ENCODE measurements around the gene PCSK9.
A peak's percentile ranks its signal among the peaks of the same experiment; 100 is the strongest.

Gene PCSK9

GRCh38 chr1:55039342-55040082, at the start of gene PCSK9:
PCSK9 (plus strand) TSS chr1:55039548; CDS start chr1:55039838, 290 bp downstream.
- H3K36me3 ChIP-seq (ENCODE audit: insufficient read depth, low read length), result peaks cover 8% of the 10 kb centered on the region; the same call in 1 of the 2 replicates
- no peaks in the 10 kb centered on the region for H3K9me3 ChIP-seq (ENCODE audit: low read depth, low read length)
- H3K4me3 ChIP-seq, result peak within 1 kb of the TSS; percentile 83
- DNase-seq (ENCODE audit: low read depth, low spot score), result no peak
- no peak within 1 kb of the TSS for H3K27ac ChIP-seq
- peak; percentile 90 for TF ChIP-seq POLR2AphosphoS5 (IDR thresholded peaks at IDR 0.05; ENCODE audit: borderline replicate concordance, low read depth, low read length)
- no peak for TF ChIP-seq EZH2 (IDR thresholded peaks at IDR 0.05)
- peak within 1 kb of the TSS; percentile 66 for H3K9ac ChIP-seq (ENCODE audit: insufficient read length)

- TF ChIP-seq EZH2 (IDR thresholded peaks at IDR 0.05) (no peak), FOXP2 (optimal IDR thresholded peaks at IDR 0.05; ENCODE audit: control extremely low read depth, extremely low read length, insufficient read depth) (no peak), POLR2AphosphoS5 (IDR thresholded peaks at IDR 0.05; ENCODE audit: borderline replicate concordance, low read depth, low read length) (no peak)
- H3K27ac ChIP-seq, result no peak overlapping the region
- no peak overlapping the region for H3K4me3 ChIP-seq
- H3K9me3 ChIP-seq (ENCODE audit: low read depth, low read length), result no peaks in the 10 kb centered on the region
- DNase-seq (ENCODE audit: low read depth, low spot score), result no peak
- no peak overlapping the region for H3K9ac ChIP-seq (ENCODE audit: insufficient read length)
- H3K36me3 ChIP-seq (ENCODE audit: insufficient read depth, low read length), result no peaks in the 10 kb centered on the region
These were observed 49.2 kb upstream of the PCSK9 start for GRCh38 chr1:54989968-54990810.

DNA sequence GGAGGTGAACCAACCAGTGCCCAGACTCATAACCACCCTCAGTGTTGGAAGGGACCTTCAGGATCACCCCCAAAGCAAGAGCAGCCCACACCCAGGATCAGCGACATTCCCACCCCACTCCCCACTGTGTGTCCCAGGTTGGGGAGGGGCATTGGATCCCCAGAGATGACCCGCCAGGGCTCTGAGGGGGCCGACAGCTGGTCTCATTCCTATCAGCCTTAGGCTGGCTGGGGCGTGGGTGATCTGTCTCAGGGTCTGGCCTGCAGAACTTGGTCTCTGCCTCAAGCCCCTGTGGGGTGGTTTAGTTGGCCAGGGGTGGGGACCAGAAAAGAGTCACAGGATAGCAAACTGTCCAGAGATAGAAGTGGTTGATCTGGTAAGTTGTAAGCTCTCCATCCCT, 48.4 kb upstream of the PCSK9 start:
- no peak for DNase-seq (ENCODE audit: low read depth, low spot score)
- no peak overlapping the region for H3K4me3 ChIP-seq
- H3K36me3 ChIP-seq (ENCODE audit: insufficient read depth, low read length), result no peaks in the 10 kb centered on the region
- TF ChIP-seq EZH2 (IDR thresholded peaks at IDR 0.05) (no peak), FOXP2 (optimal IDR thresholded peaks at IDR 0.05; ENCODE audit: control extremely low read depth, extremely low read length, insufficient read depth) (no peak), POLR2AphosphoS5 (IDR thresholded peaks at IDR 0.05; ENCODE audit: borderline replicate concordance, low read depth, low read length) (no peak)
- H3K27ac ChIP-seq, result no peak overlapping the region
- H3K9ac ChIP-seq (ENCODE audit: insufficient read length), result no peak overlapping the region
- H3K9me3 ChIP-seq (ENCODE audit: low read depth, low read length), result no peaks in the 10 kb centered on the region

DNA sequence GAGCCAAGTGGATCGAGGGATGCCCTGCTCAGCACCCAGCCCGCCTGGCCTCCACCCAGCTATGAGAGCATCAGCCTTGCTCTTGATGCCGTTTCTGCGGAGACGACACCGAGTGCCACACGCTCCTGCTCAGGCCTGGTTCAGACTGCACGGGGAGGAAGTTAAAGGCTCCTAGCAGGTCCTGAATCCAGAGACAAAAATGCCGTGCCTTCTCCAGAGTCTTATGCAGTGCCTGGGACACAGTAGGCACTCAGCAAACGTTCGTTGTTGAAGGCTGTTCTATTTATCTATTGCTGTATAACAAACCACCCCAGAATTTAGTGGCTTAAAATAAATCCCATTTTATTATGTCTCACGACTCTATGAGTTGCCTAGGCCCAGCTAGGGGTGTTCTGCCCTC, 47.4 kb upstream of the PCSK9 start:
- no peaks in the 10 kb centered on the region for H3K36me3 ChIP-seq (ENCODE audit: insufficient read depth, low read length)
- no peak overlapping the region for H3K27ac ChIP-seq
- H3K4me3 ChIP-seq, result no peak overlapping the region
- H3K9ac ChIP-seq (ENCODE audit: insufficient read length), result no peak overlapping the region
- TF ChIP-seq FOXP2 (optimal IDR thresholded peaks at IDR 0.05; ENCODE audit: control extremely low read depth, extremely low read length, insufficient read depth) (no peak), POLR2AphosphoS5 (IDR thresholded peaks at IDR 0.05; ENCODE audit: borderline replicate concordance, low read depth, low read length) (no peak), EZH2 (IDR thresholded peaks at IDR 0.05) (no peak)
- DNase-seq (ENCODE audit: low read depth, low spot score), result no peak
- no peaks in the 10 kb centered on the region for H3K9me3 ChIP-seq (ENCODE audit: low read depth, low read length)

- H3K9ac ChIP-seq (ENCODE audit: insufficient read length), result no peak overlapping the region
- no peaks in the 10 kb centered on the region for H3K36me3 ChIP-seq (ENCODE audit: insufficient read depth, low read length)
- H3K27ac ChIP-seq, result no peak overlapping the region
- DNase-seq (ENCODE audit: low read depth, low spot score), result no peak
- no peak for TF ChIP-seq EZH2 (IDR thresholded peaks at IDR 0.05)
- TF ChIP-seq FOXP2 (optimal IDR thresholded peaks at IDR 0.05; ENCODE audit: control extremely low read depth, extremely low read length, insufficient read depth), result no peak
- TF ChIP-seq POLR2AphosphoS5 (IDR thresholded peaks at IDR 0.05; ENCODE audit: borderline replicate concordance, low read depth, low read length), result no peak
- no peaks in the 10 kb centered on the region for H3K9me3 ChIP-seq (ENCODE audit: low read depth, low read length)
- no peak overlapping the region for H3K4me3 ChIP-seq
These were observed 46.2 kb upstream of the PCSK9 start for GRCh38 chr1:54993140-54993539.

GRCh38 chr1:54994355-54994990, 44.9 kb upstream of the PCSK9 start:
- H3K27ac ChIP-seq, result no peak overlapping the region
- TF ChIP-seq POLR2AphosphoS5 (IDR thresholded peaks at IDR 0.05; ENCODE audit: borderline replicate concordance, low read depth, low read length) (no peak), FOXP2 (optimal IDR thresholded peaks at IDR 0.05; ENCODE audit: control extremely low read depth, extremely low read length, insufficient read depth) (no peak), EZH2 (IDR thresholded peaks at IDR 0.05) (no peak)
- no peak overlapping the region for H3K9ac ChIP-seq (ENCODE audit: insufficient read length)
- H3K9me3 ChIP-seq (ENCODE audit: low read depth, low read length), result no peaks in the 10 kb centered on the region
- DNase-seq (ENCODE audit: low read depth, low spot score), result no peak
- H3K4me3 ChIP-seq, result no peak overlapping the region
- no peaks in the 10 kb centered on the region for H3K36me3 ChIP-seq (ENCODE audit: insufficient read depth, low read length)

DNA sequence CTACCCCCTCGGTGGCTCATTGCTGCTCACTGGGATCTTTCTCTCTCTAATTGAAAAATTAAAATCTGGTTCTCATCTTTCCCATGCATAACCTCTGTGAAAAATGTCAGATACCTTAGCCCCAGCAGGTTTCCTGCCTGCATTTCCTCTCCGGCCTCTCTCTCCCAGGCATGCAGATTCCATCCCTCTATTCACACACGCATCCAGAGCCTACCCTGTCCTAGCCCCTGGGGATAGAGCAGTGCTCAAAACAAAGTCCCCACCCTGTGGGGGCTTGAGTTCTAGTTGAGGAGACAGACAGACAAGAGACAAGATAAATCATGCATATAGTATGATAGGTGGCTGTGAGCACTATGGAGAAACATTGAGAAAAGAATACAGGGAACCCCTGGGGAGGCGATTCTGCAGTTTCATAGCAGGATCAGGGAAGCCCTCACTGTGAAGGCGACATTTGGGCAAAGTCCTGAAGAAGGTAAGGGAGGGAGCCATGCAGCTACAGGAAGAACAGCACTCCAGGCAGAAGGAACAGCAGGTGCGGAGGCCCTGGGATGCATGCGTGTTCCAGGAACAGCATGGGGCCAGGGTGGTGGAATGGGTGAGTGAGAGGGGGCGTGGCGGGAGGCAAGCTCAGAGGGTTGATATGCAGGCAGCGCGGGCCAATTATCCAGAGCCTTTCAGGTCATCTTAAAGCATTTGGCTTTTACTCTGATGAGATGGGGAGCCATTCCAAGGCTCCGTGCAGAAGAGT, 44.2 kb upstream of the PCSK9 start:
- Histone ChIP-seq H3K9me3 (ENCODE audit: low read depth, low read length) (no peaks in the 10 kb centered on the region), H3K36me3 (ENCODE audit: insufficient read depth, low read length) (no peaks in the 10 kb centered on the region), H3K4me3 (no peak overlapping the region), H3K9ac (ENCODE audit: insufficient read length) (no peak overlapping the region), H3K27ac (no peak overlapping the region)
- TF ChIP-seq POLR2AphosphoS5 (IDR thresholded peaks at IDR 0.05; ENCODE audit: borderline replicate concordance, low read depth, low read length), result no peak
- no peak for TF ChIP-seq FOXP2 (optimal IDR thresholded peaks at IDR 0.05; ENCODE audit: control extremely low read depth, extremely low read length, insufficient read depth)
- no peak for TF ChIP-seq EZH2 (IDR thresholded peaks at IDR 0.05)
- DNase-seq (ENCODE audit: low read depth, low spot score), result no peak

Measured in SK-N-MC (cell line).